ENCODE measurements around the gene DISC1.

- TF ChIP-seq POLR2A (IDR thresholded peaks at IDR 0.05), result no peak
- TF ChIP-seq, protein P1, sequence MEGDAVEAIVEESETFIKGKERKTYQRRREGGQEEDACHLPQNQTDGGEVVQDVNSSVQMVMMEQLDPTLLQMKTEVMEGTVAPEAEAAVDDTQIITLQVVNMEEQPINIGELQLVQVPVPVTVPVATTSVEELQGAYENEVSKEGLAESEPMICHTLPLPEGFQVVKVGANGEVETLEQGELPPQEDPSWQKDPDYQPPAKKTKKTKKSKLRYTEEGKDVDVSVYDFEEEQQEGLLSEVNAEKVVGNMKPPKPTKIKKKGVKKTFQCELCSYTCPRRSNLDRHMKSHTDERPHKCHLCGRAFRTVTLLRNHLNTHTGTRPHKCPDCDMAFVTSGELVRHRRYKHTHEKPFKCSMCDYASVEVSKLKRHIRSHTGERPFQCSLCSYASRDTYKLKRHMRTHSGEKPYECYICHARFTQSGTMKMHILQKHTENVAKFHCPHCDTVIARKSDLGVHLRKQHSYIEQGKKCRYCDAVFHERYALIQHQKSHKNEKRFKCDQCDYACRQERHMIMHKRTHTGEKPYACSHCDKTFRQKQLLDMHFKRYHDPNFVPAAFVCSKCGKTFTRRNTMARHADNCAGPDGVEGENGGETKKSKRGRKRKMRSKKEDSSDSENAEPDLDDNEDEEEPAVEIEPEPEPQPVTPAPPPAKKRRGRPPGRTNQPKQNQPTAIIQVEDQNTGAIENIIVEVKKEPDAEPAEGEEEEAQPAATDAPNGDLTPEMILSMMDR (IDR thresholded peaks at IDR 0.05), result no peak
Observed at GRCh38 chr1:231810415-231810814, 183.8 kb downstream of the DISC1 start.
